Measurements from ENCODE around the gene OSBPL5. TPM values are rescaled to one million over a fixed set of nuclear protein-coding genes. Genes with fewer than 3 reads are reported as not detected.

Gene OSBPL5
- total RNA-seq, 1 experiment from 2014 or later, result not detected

- Histone ChIP-seq H3K79me2 (ENCODE audit: low read length) (no peaks in the 10 kb centered on the region), H4K20me1 (ENCODE audit: insufficient read depth, low read depth, low read length) (0 out of 2 replicates have a peak, but pooled peaks cover 4% of the 10 kb centered on the region), H3K36me3 (ENCODE audit: insufficient read depth, low read length) (no peaks in the 10 kb centered on the region), H3K4me3 (ENCODE audit: low read length) (no peak overlapping the region), H3K9me3 (ENCODE audit: low read length) (no peaks in the 10 kb centered on the region), H3K9me2 (replicated peaks; ENCODE audit: insufficient read depth, low read length) (no peaks in the 10 kb centered on the region), H3K27me3 (ENCODE audit: low read length) (no peaks in the 10 kb centered on the region), H3K9ac (ENCODE audit: low read length) (no peak overlapping the region), H3K27ac (ENCODE audit: low read length) (no peak overlapping the region), H3K4me2 (ENCODE audit: low read depth, low read length, poor library complexity, severe bottlenecking) (no peak overlapping the region), H3K4me1 (ENCODE audit: low read length) (no peaks in the 10 kb centered on the region), H2AFZ (ENCODE audit: low read length) (no peak overlapping the region)
- no peak for DNase-seq
These were observed 1.7 kb downstream of the OSBPL5 start for GRCh38 chr11:3163241-3163981.

GRCh38 chr11:3162410-3163240 lies 2.5 kb downstream of the OSBPL5 start:
- H3K4me1 ChIP-seq (ENCODE audit: low read length), result no peaks in the 10 kb centered on the region
- no peaks in the 10 kb centered on the region for H3K36me3 ChIP-seq (ENCODE audit: insufficient read depth, low read length)
- DNase-seq, result no peak
- no peaks in the 10 kb centered on the region for H3K27me3 ChIP-seq (ENCODE audit: low read length)
- H2AFZ ChIP-seq (ENCODE audit: low read length), result no peak overlapping the region
- 0 out of 2 replicates have a peak, but pooled peaks cover 4% of the 10 kb centered on the region for H4K20me1 ChIP-seq (ENCODE audit: insufficient read depth, low read depth, low read length)
- H3K79me2 ChIP-seq (ENCODE audit: low read length), result no peaks in the 10 kb centered on the region
- H3K4me2 ChIP-seq (ENCODE audit: low read depth, low read length, poor library complexity, severe bottlenecking), result no peak overlapping the region
- no peak overlapping the region for H3K9ac ChIP-seq (ENCODE audit: low read length)
- H3K9me2 ChIP-seq (replicated peaks; ENCODE audit: insufficient read depth, low read length), result no peaks in the 10 kb centered on the region
- no peak overlapping the region for H3K4me3 ChIP-seq (ENCODE audit: low read length)
- no peaks in the 10 kb centered on the region for H3K9me3 ChIP-seq (ENCODE audit: low read length)
- no peak overlapping the region for H3K27ac ChIP-seq (ENCODE audit: low read length)

- no peaks in the 10 kb centered on the region for H3K79me2 ChIP-seq (ENCODE audit: low read length)
- no peaks in the 10 kb centered on the region for H3K36me3 ChIP-seq (ENCODE audit: insufficient read depth, low read length)
- no peak overlapping the region for H3K4me2 ChIP-seq (ENCODE audit: low read depth, low read length, poor library complexity, severe bottlenecking)
- no peak overlapping the region for H3K27ac ChIP-seq (ENCODE audit: low read length)
- H3K4me3 ChIP-seq (ENCODE audit: low read length), result no peak overlapping the region
- no peak overlapping the region for H2AFZ ChIP-seq (ENCODE audit: low read length)
- no peaks in the 10 kb centered on the region for H3K9me3 ChIP-seq (ENCODE audit: low read length)
- H3K4me1 ChIP-seq (ENCODE audit: low read length), result no peaks in the 10 kb centered on the region
- 0 out of 2 replicates have a peak, but pooled peaks cover 4% of the 10 kb centered on the region for H4K20me1 ChIP-seq (ENCODE audit: insufficient read depth, low read depth, low read length)
- no peak overlapping the region for H3K9ac ChIP-seq (ENCODE audit: low read length)
- DNase-seq, result no peak
- no peaks in the 10 kb centered on the region for H3K9me2 ChIP-seq (replicated peaks; ENCODE audit: insufficient read depth, low read length)
- H3K27me3 ChIP-seq (ENCODE audit: low read length), result no peaks in the 10 kb centered on the region
These were observed 3.2 kb downstream of the OSBPL5 start for GRCh38 chr11:3161720-3162409.

- Histone ChIP-seq H3K27ac (ENCODE audit: low read length) (no peak overlapping the region), H3K4me3 (ENCODE audit: low read length) (no peak overlapping the region), H2AFZ (ENCODE audit: low read length) (no peak overlapping the region), H3K4me2 (ENCODE audit: low read depth, low read length, poor library complexity, severe bottlenecking) (no peak overlapping the region), H3K9me2 (replicated peaks; ENCODE audit: insufficient read depth, low read length) (no peaks in the 10 kb centered on the region), H3K27me3 (ENCODE audit: low read length) (no peaks in the 10 kb centered on the region), H3K9ac (ENCODE audit: low read length) (no peak overlapping the region), H3K79me2 (ENCODE audit: low read length) (no peaks in the 10 kb centered on the region), H3K9me3 (ENCODE audit: low read length) (no peaks in the 10 kb centered on the region), H3K36me3 (ENCODE audit: insufficient read depth, low read length) (no peaks in the 10 kb centered on the region), H4K20me1 (ENCODE audit: insufficient read depth, low read depth, low read length) (0 out of 2 replicates have a peak, but pooled peaks cover 4% of the 10 kb centered on the region), H3K4me1 (ENCODE audit: low read length) (no peaks in the 10 kb centered on the region)
- DNase-seq, result no peak
These were observed 3.8 kb downstream of the OSBPL5 start for GRCh38 chr11:3161309-3161708.

DNA sequence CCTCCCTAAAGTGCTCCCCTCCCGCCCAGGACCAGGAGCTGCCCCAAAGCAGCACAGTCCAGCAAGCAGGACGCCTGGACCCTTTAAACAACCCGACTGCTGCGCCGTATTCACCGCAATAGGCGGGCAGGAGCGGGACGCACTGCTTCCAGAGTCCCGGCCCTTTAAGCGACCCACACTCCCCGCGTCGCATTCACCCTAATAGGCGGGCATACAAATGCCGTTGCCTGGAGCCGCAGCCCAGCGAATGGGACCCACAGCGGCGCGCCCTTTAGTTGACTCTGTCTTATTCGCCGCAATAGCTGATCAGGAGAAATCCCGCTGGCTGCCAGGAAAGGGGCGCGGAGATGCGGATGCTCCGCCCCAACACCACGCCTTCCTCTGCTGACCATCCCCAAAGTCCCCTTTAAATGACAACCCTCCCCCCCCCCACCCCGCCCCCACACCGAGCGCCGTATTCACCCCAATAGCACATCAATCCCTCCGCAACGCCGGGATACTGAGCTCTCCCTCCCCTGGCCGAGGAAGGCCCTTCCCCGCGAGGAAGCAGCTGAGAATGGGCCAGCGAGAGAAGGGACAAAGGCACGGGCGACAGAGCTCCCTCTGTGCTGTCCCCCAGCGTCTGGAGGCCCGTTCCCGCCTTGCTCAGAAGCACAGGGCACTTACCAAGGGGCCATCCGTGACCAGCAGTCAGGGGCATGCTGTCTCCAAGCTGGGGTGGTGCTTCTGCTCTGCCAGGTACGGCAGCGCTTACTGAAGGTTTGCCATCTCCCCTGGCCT lies 4.7 kb downstream of the OSBPL5 start:
- DNase-seq, result no peak
- no peaks in the 10 kb centered on the region for H3K4me1 ChIP-seq (ENCODE audit: low read length)

DNA sequence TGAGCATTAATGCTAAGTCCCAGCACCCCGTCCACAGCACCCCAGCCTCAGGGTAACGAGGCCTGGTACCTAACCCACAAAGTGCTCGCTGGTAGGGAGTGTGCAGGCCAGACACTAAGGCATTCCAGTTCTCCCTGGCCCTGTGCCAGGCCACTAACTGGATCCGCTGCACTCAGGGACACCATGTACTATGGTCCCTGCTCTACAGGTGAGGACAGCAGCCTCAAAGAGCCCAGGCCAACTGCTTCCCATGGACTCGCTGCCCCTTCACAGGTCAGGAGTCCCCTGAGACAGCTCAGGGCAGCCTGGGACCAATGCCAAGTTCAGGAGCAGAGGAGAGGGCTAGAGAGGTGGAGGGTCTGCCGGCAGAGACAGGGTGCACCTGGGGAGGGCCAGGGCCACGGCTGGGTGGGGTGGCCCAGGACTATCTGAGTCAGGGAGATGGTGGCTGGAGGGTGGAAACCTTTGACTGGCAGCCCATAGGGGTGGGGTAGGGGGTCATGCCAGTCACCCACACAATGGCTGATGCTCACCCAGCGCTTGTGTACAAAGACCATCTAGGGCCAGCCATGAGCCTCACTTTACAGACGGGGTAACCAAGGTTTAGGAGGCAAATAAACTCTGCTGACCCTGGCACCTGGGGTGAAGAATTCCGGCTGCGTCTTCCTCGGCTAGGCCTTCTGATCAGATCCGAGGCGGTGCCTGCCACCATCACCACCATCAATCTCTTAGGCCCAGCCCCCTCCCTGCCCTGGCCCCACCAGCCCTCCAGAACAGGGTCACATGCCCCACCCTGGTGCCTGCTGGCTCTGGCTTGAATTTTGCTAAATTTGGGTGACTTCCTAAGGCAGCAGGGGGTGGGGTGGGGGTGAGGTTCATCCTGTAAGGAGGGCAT lies 5.6 kb downstream of the OSBPL5 start:
- H3K9ac ChIP-seq (ENCODE audit: low read length), result no peak overlapping the region
- no peak overlapping the region for H3K4me2 ChIP-seq (ENCODE audit: low read depth, low read length, poor library complexity, severe bottlenecking)

More for the DNA sequence above, 4.7 kb downstream of the OSBPL5 start:
- Histone ChIP-seq H3K4me2 (ENCODE audit: low read depth, low read length, poor library complexity, severe bottlenecking) (no peak overlapping the region), H3K79me2 (ENCODE audit: low read length) (no peaks in the 10 kb centered on the region), H2AFZ (ENCODE audit: low read length) (no peak overlapping the region), H3K4me3 (ENCODE audit: low read length) (no peak overlapping the region), H3K9ac (ENCODE audit: low read length) (no peak overlapping the region), H3K27ac (ENCODE audit: low read length) (no peak overlapping the region), H3K36me3 (ENCODE audit: insufficient read depth, low read length) (no peaks in the 10 kb centered on the region), H3K9me2 (replicated peaks; ENCODE audit: insufficient read depth, low read length) (no peaks in the 10 kb centered on the region), H4K20me1 (ENCODE audit: insufficient read depth, low read depth, low read length) (0 out of 2 replicates have a peak, but pooled peaks cover 4% of the 10 kb centered on the region), H3K9me3 (ENCODE audit: low read length) (no peaks in the 10 kb centered on the region), H3K27me3 (ENCODE audit: low read length) (no peaks in the 10 kb centered on the region)

GRCh38 chr11:3158821-3159220 lies 6.3 kb downstream of the OSBPL5 start:
- Histone ChIP-seq H3K9ac (ENCODE audit: low read length) (no peak overlapping the region), H3K79me2 (ENCODE audit: low read length) (no peaks in the 10 kb centered on the region), H4K20me1 (ENCODE audit: insufficient read depth, low read depth, low read length) (0 out of 2 replicates have a peak, but pooled peaks cover 4% of the 10 kb centered on the region), H3K27me3 (ENCODE audit: low read length) (no peaks in the 10 kb centered on the region), H3K27ac (ENCODE audit: low read length) (no peak overlapping the region), H3K36me3 (ENCODE audit: insufficient read depth, low read length) (no peaks in the 10 kb centered on the region), H3K4me1 (ENCODE audit: low read length) (no peaks in the 10 kb centered on the region), H3K9me3 (ENCODE audit: low read length) (no peaks in the 10 kb centered on the region), H3K9me2 (replicated peaks; ENCODE audit: insufficient read depth, low read length) (no peaks in the 10 kb centered on the region), H3K4me3 (ENCODE audit: low read length) (no peak overlapping the region), H2AFZ (ENCODE audit: low read length) (no peak overlapping the region), H3K4me2 (ENCODE audit: low read depth, low read length, poor library complexity, severe bottlenecking) (no peak overlapping the region)
- DNase-seq, result no peak

More for the DNA sequence above, 5.6 kb downstream of the OSBPL5 start:
- no peaks in the 10 kb centered on the region for H3K9me2 ChIP-seq (replicated peaks; ENCODE audit: insufficient read depth, low read length)
- H3K79me2 ChIP-seq (ENCODE audit: low read length), result no peaks in the 10 kb centered on the region
- DNase-seq, result no peak
- no peaks in the 10 kb centered on the region for H3K27me3 ChIP-seq (ENCODE audit: low read length)
- no peaks in the 10 kb centered on the region for H3K9me3 ChIP-seq (ENCODE audit: low read length)
- no peak overlapping the region for H3K27ac ChIP-seq (ENCODE audit: low read length)
- no peaks in the 10 kb centered on the region for H3K36me3 ChIP-seq (ENCODE audit: insufficient read depth, low read length)
- H4K20me1 ChIP-seq (ENCODE audit: insufficient read depth, low read depth, low read length), result 0 out of 2 replicates have a peak, but pooled peaks cover 4% of the 10 kb centered on the region
- H2AFZ ChIP-seq (ENCODE audit: low read length), result no peak overlapping the region
- H3K4me1 ChIP-seq (ENCODE audit: low read length), result no peaks in the 10 kb centered on the region
- H3K4me3 ChIP-seq (ENCODE audit: low read length), result no peak overlapping the region

Data from Karpas-422 (cell line).